ENCODE data around the gene PARD3.

DNA sequence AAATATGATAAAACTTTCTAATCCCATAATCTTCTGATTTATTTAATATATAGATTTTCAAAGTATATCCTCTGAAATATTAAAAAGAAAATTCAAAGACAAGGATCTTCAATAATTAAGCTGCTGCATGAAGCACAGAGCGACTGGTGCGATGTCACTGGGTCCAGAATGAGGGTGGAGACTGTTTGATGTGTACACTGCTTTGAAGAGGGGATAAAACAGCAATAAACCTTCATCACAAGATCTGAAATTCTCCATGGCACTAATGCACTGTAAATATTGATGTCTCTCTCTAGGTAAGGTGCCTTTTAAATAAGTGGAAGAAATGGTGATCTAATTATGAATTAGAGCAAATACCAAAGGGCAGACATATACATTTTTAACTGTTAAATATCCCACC, 337.8 kb downstream of the PARD3 start:
- TF ChIP-seq, protein P1, sequence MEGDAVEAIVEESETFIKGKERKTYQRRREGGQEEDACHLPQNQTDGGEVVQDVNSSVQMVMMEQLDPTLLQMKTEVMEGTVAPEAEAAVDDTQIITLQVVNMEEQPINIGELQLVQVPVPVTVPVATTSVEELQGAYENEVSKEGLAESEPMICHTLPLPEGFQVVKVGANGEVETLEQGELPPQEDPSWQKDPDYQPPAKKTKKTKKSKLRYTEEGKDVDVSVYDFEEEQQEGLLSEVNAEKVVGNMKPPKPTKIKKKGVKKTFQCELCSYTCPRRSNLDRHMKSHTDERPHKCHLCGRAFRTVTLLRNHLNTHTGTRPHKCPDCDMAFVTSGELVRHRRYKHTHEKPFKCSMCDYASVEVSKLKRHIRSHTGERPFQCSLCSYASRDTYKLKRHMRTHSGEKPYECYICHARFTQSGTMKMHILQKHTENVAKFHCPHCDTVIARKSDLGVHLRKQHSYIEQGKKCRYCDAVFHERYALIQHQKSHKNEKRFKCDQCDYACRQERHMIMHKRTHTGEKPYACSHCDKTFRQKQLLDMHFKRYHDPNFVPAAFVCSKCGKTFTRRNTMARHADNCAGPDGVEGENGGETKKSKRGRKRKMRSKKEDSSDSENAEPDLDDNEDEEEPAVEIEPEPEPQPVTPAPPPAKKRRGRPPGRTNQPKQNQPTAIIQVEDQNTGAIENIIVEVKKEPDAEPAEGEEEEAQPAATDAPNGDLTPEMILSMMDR (IDR thresholded peaks at IDR 0.05; ENCODE audit: poor library complexity) = no peak
- no peak for TF ChIP-seq EZH2 (IDR thresholded peaks at IDR 0.05; ENCODE audit: borderline replicate concordance)
- no peak for TF ChIP-seq EZH2phosphoT487 (IDR thresholded peaks at IDR 0.05; ENCODE audit: low read depth, severe bottlenecking, unreplicated experiment)
